Measurements from ENCODE around the gene DYRK1A.
"Not testable (repeated sequence)": the region's sequence is repeated elsewhere in the genome, so short reads cannot be mapped to it uniquely, and the experiment has no call there.

DYRK1A gene

GRCh38 chr21:37489553-37489952 is 123.0 kb downstream of the DYRK1A start:
- no peak for DNase-seq

GRCh38 chr21:37490084-37490483 is 123.5 kb downstream of the DYRK1A start:
- no peak for DNase-seq

- no peak for DNase-seq
Measured at GRCh38 chr21:37496972-37497371, 130.4 kb downstream of the DYRK1A start.

GRCh38 chr21:37498664-37499063 is 132.1 kb downstream of the DYRK1A start:
- no peak for DNase-seq

- DNase-seq = no peak
Measured at GRCh38 chr21:37502947-37503346, 136.4 kb downstream of the DYRK1A start.

- no peak for DNase-seq
Measured at GRCh38 chr21:37503848-37504467, 137.4 kb downstream of the DYRK1A start.

- no peak for DNase-seq
Measured at GRCh38 chr21:37505963-37506362, 139.4 kb downstream of the DYRK1A start.

- no peak for DNase-seq
Measured at GRCh38 chr21:37507716-37508115, 141.1 kb downstream of the DYRK1A start.

GRCh38 chr21:37508341-37508740 is 141.8 kb downstream of the DYRK1A start:
- DNase-seq = no peak

GRCh38 chr21:37509802-37510393 is 143.3 kb downstream of the DYRK1A start:
- DNase-seq = no peak

- DNase-seq = no peak
Measured at GRCh38 chr21:37511848-37512247, 145.3 kb downstream of the DYRK1A start.

- no peak for DNase-seq
Measured at GRCh38 chr21:37513383-37513782, 146.8 kb downstream of the DYRK1A start.

- DNase-seq = no peak
Measured at GRCh38 chr21:37514038-37514667, 147.6 kb downstream of the DYRK1A start.

- no peak for DNase-seq
Measured at GRCh38 chr21:37516998-37517397, 150.4 kb downstream of the DYRK1A start.

- no peak for DNase-seq
Measured at GRCh38 chr21:37520801-37521200, 154.2 kb downstream of the DYRK1A start.

GRCh38 chr21:37521658-37522057 is 155.1 kb downstream of the DYRK1A start:
- no peak for DNase-seq

GRCh38 chr21:37522641-37523295 is 156.2 kb downstream of the DYRK1A start:
- DNase-seq = no peak

GRCh38 chr21:37524944-37525343 is 158.4 kb downstream of the DYRK1A start:
- DNase-seq = not testable (repeated sequence)

GRCh38 chr21:37525810-37526209 is 159.2 kb downstream of the DYRK1A start:
- DNase-seq = no peak

GRCh38 chr21:37527103-37527502 is 160.5 kb downstream of the DYRK1A start:
- no peak for DNase-seq

- DNase-seq = no peak
Measured at GRCh38 chr21:37527716-37528115, 161.1 kb downstream of the DYRK1A start.

GRCh38 chr21:37528150-37528937 is 161.8 kb downstream of the DYRK1A start:
- DNase-seq = no peak

- no peak for DNase-seq
Measured at GRCh38 chr21:37529649-37530048, 163.1 kb downstream of the DYRK1A start.

Data from NCI-H187 treated with DMSO at 0.1 percent for 48 hours (cell line).